Skeletal muscle satellite cell (primary cell): ENCODE data around the gene SLC6A18.

Source experiments
- H3K27me3 ChIP-seq: 2 replicates; pipeline ENCODE4 v1.7.0; 2013; ENCODE audit warnings: low read length; ENCODE audit not compliant: control insufficient read depth, insufficient read depth
- H3K36me3 ChIP-seq: 2 replicates; pipeline ENCODE4 v1.7.0; 2013; ENCODE audit warnings: mild to moderate bottlenecking, control low read depth, low read length; ENCODE audit not compliant: insufficient read depth
- H3K4me1 ChIP-seq: 2 replicates; pipeline ENCODE4 v1.7.0; 2013; ENCODE audit warnings: low read length; ENCODE audit not compliant: control insufficient read depth, insufficient read depth
- H3K4me2 ChIP-seq: 2 replicates; pipeline ENCODE4 v1.7.0; 2013; ENCODE audit warnings: mild to moderate bottlenecking, low read length
- H3K4me3 ChIP-seq: 2 replicates; pipeline ENCODE4 v1.7.0; 2013; ENCODE audit warnings: low read length
- H3K9ac ChIP-seq: 2 replicates; pipeline ENCODE4 v1.7.0; 2013; ENCODE audit warnings: mild to moderate bottlenecking, low read depth, low read length, moderate library complexity
- H3K9me3 ChIP-seq: replicated peaks from 2 replicates; pipeline ENCODE4 v1.7.0; 2013; ENCODE audit warnings: mild to moderate bottlenecking, control low read depth, low read length

SLC6A18 gene

DNA sequence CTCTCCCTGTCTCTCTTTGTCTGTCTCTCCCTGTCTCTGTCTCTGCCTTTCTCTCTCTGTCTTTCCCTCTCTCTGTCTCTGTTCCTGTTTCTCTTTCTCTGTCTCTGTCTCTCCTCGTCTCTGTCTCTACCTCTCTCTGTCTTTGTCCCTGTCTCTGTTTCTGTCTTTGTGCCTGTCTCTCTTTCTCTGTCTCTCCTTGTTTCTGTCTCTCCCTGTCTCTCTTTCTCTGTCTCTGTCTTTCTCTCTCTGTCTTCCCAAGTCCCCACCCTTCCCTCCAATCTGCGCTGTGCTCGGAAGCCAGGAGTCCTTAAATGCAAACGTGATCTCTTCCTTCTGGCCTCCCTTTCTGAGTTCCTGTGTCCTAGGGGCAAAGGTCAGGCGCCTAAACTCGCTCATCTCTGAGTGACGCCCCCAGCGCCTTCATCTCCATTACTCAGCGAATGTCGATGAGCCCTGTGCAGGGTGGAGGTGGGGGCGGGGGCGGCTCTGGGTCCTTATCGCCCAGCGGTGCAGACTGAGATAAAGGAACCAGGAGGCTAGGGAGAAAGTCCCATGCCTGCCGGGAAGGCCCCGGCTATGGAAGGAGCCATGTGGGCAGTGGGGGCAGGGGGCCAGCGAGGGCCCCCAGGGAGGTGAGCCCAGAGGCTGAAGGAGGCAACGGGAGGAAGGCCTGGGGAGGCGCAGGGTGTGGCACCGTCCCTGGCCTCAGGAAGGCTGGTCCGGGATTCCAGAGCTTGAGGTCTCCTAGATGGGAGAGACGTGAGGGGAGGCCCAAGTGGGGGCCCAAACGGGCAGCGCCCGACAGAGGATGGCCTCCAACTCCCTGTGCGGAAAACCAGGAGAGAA lies 25.3 kb upstream of the SLC6A18 start:
- H3K27me3 ChIP-seq, result peaks cover 7% of the 10 kb centered on the region
- no peaks in the 10 kb centered on the region for H3K36me3 ChIP-seq
- no peak overlapping the region for H3K4me3 ChIP-seq
- no peaks in the 10 kb centered on the region for H3K9me3 ChIP-seq
- no peaks in the 10 kb centered on the region for H3K4me1 ChIP-seq
- no peak overlapping the region for H3K4me2 ChIP-seq
- H3K9ac ChIP-seq, result no peak overlapping the region

DNA sequence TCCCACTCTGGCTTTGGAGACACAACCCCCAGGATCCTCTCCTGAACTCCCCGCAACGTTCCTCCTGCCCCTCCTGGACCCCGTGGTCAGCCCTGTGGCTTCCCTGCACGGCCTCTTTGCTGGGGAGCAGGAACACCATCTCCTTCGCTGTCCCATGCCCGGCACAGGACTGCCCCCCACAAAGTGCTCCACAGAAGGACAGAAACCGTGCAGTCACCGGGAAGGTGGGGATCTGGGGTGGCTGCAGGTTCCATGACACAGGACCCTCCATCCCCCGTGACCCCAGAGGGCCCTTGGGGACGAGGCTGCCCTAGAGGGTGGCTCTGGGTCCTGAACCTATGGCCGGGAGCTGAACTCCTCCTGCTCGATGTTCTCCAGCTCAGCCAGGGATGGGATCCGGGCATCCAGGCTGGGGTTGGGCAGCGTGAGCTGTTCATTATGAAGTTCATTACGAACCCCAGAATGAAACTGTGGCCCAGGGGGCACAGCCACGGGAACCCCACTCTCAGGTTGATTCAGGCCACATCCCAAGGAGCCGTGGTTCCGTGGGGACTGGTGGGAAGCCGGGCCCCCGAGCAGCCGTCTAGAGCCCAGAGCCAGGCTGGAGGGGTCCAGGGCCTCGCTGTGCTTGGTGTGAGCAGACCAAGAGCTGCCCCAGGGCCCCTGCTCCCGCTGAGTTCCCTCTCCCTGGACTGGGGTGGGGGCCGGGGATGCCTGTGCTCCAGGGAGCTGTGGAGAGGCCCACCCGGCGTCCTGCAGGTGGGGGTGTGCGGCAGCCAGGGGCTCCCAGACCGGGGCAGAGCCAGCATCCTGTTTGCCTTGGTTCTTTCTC lies 24.5 kb upstream of the SLC6A18 start:
- no peaks in the 10 kb centered on the region for H3K36me3 ChIP-seq
- H3K4me3 ChIP-seq, result no peak overlapping the region
- no peak overlapping the region for H3K9ac ChIP-seq
- no peaks in the 10 kb centered on the region for H3K4me1 ChIP-seq
- no peaks in the 10 kb centered on the region for H3K9me3 ChIP-seq
- H3K27me3 ChIP-seq, result peaks cover 13% of the 10 kb centered on the region
- H3K4me2 ChIP-seq, result no peak overlapping the region

DNA sequence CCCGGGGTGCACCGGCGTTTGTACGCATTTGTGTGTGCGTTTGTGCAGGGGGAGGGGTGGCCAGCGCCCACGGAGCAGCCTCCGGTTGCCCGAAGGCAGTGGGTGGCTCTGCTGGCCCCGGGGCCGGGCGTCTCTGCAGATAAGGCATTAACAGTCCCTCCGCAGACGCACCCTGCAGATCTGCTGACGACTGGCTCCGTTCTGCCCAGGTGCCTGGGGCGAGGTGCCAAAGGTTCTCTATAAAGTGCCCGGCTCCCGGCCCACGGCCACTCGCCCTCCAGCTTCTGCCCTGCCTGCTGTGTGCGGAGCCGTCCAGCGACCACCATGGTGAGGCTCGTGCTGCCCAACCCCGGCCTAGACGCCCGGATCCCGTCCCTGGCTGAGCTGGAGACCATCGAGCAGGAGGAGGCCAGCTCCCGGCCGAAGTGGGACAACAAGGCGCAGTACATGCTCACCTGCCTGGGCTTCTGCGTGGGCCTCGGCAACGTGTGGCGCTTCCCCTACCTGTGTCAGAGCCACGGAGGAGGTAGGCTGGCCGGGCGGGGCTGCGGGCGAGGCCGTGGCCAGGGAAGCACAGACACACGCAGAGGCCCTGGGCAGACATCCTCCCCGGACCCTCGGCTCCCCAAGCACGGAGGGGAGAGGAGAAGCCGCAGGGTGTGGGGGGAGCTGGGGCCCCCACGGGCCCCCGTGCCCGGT lies 23.7 kb upstream of the SLC6A18 start, which contains the start of gene SLC6A19:
Gene SLC6A19, plus strand, starts transcription at position 269 of the 699 bp plus-strand sequence. Its CDS starts 56 bp downstream, at position 325.
- H3K4me2 ChIP-seq, result no peak within 1 kb of the TSS
- no peak within 1 kb of the TSS for H3K4me3 ChIP-seq
- no peaks in the 10 kb centered on the region for H3K4me1 ChIP-seq
- no peaks in the 10 kb centered on the region for H3K9me3 ChIP-seq
- H3K9ac ChIP-seq, result no peak within 1 kb of the TSS
- H3K27me3 ChIP-seq, result peaks cover 20% of the 10 kb centered on the region
- no peaks in the 10 kb centered on the region for H3K36me3 ChIP-seq

DNA sequence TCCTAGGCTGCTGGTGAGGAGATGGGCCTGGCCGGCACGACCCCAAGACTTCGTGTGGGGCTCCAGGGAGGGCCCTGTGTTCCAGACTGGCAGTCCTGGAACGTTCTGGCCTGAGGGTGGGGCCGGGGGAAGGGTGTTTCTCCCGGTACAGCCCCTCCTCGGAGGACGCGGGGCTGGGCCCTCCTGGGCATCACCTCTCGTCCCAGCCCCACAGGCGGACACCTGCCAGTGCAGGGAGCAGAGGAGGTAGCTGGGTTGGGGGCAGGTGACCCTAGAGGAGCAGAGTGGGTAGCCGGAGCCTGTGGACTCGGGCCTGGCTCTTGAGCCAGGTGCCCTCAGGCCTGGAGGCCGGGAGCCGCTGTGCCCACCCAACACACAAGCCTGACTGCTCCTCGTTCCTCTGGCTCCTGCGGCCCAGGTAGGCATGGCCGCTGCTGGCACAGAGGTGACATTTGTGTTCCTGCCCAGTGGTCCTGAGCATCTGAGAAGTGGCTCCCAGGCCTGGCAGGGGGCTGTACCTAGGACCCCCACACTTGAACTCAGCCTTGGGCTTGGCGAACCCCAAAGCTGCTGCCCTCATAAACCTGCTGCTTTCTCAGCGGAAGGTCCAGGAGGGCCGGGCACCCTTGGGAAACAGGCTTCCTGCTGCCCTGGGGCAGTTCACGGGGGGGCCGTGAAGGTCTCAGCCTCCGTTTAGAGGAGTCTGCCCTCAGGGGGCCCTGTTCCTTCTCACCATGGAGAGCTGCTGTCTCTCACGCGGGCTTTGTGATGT lies 23.0 kb upstream of the SLC6A18 start:
- no peaks in the 10 kb centered on the region for H3K4me1 ChIP-seq
- peaks cover 21% of the 10 kb centered on the region for H3K27me3 ChIP-seq
- H3K36me3 ChIP-seq, result no peaks in the 10 kb centered on the region
- H3K4me3 ChIP-seq, result no peak overlapping the region
- H3K9me3 ChIP-seq, result no peaks in the 10 kb centered on the region
- no peak overlapping the region for H3K4me2 ChIP-seq
- H3K9ac ChIP-seq, result no peak overlapping the region

DNA sequence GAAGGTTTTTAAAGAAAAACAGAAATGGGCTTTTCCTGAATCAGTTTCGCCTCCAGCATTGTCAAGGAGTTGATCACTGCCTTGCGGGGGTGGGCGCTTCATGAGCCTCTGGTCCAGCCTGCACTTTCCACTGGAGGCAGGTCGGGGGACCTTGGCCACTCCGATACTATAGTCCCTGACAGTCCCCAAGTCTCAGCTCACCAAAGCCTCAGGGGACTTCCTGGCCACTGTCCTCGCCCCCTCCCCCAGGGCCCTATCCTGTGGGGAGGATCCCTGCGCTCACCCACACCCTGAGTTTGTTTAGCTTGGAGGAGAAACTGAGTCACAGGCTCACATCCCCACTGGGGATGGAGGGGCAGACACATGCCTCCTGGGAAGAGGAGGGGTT lies 22.4 kb upstream of the SLC6A18 start:
- H3K27me3 ChIP-seq, result peaks cover 26% of the 10 kb centered on the region

DNA sequence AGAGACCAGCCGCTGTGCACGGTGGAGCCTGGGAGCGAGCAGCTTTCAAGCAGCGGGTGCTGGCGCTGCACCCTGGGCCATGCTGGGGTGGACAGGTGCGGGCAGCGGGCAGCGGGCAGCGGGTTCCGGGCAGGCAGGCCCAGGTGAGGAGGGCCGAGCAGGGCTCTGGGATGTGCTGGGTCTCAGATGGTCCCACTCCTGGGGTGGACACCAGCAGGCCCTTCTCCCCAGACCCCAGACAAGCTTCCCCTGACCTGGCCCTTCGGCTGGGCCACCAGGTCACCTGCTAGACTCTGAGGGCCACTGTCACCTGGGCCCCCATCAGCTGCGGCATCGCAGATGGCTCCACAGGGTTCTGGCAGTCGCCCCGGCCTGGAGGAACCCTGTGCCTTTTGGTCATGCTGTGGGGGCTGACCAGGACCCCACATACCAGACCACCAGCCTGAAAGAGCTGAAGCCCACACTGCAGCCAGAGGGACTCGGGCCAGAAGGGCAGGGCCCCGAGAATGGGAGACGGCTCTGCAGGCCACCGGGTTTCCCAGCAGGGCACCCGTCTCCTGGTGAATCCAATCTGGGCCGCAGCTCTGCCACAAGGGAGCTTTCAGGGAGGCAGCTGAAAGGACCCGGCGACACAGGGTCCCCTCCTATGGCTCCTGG lies 21.7 kb upstream of the SLC6A18 start:
- H3K27me3 ChIP-seq, result peaks cover 26% of the 10 kb centered on the region
- no peaks in the 10 kb centered on the region for H3K36me3 ChIP-seq

More for the DNA sequence above, 22.4 kb upstream of the SLC6A18 start:
- no peak overlapping the region for H3K4me3 ChIP-seq
- no peak overlapping the region for H3K4me2 ChIP-seq
- no peaks in the 10 kb centered on the region for H3K36me3 ChIP-seq
- no peaks in the 10 kb centered on the region for H3K4me1 ChIP-seq
- no peaks in the 10 kb centered on the region for H3K9me3 ChIP-seq
- no peak overlapping the region for H3K9ac ChIP-seq

DNA sequence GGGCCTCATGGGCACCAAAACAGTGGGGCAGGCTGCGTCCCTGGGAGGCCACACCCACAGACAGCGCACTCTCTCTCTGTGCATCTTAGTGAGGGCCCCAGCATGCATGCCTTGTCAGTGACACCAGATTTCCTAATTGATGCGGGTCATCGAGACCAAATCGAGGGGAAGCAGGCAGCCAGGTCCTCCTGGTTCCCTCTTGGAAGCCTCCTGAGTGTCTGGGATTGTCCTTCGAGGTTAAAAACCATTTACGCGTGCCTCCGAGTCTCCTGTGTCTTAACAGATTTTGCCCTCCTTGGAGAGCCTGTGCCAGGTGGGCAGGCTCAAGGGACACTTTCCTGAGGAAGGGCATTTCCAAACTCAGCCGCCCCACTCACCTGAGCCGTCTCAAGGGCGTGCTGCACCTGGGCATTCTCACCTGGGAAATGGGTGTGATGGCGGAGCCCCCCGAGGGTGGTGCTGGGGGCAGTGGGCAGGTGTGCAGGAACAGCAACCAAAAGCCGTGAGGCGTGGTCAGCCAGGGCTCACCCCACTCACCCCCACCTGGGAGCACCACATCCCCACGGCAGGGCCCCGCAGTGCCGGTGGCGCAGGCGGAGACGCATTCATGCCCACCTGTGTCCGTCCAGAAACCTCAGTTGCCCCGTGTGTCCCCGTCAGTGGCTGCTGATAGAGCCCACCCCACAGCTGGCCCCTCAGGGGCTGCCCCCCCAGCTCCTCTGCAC lies 21.1 kb upstream of the SLC6A18 start:
- no peaks in the 10 kb centered on the region for H3K4me1 ChIP-seq
- H3K4me3 ChIP-seq, result no peak overlapping the region
- H3K9me3 ChIP-seq, result no peaks in the 10 kb centered on the region
- no peak overlapping the region for H3K9ac ChIP-seq
- H3K4me2 ChIP-seq, result no peak overlapping the region
- no peaks in the 10 kb centered on the region for H3K36me3 ChIP-seq
- peaks cover 26% of the 10 kb centered on the region for H3K27me3 ChIP-seq

More for the DNA sequence above, 21.7 kb upstream of the SLC6A18 start:
- Histone ChIP-seq H3K9ac (no peak overlapping the region), H3K9me3 (no peaks in the 10 kb centered on the region), H3K4me1 (no peaks in the 10 kb centered on the region), H3K4me2 (no peak overlapping the region), H3K4me3 (no peak overlapping the region)

DNA sequence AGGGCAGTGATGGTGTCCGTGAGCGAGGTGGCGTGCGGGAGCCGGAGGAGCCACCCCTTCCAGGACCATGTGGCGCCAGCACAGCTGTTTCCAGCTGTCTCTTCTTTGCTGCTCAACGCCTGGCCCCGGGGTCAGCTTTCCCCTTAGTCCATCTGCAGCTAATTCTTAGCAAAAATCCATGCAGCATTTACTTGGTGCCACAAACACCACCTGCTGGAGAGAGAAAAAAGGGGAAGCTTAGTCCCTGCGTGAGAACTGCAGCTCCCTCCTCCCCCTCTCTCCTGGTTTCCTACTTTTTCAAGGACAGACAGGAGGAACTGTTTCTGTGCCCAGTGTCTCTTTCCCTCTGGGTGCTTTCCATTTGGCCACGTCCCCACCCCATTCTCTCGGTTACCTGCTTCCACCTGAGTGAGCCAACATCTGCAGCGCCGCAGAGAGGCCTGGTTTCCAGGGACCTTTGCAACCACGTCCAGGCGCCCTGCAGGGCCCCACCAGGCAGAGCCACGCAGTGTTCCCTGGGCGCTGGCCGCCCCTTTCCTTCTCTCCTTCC lies 20.4 kb upstream of the SLC6A18 start:
- peaks cover 26% of the 10 kb centered on the region for H3K27me3 ChIP-seq
- no peak overlapping the region for H3K9ac ChIP-seq
- H3K4me2 ChIP-seq, result no peak overlapping the region
- H3K36me3 ChIP-seq, result no peaks in the 10 kb centered on the region
- no peak overlapping the region for H3K4me3 ChIP-seq
- H3K4me1 ChIP-seq, result no peaks in the 10 kb centered on the region
- no peaks in the 10 kb centered on the region for H3K9me3 ChIP-seq

DNA sequence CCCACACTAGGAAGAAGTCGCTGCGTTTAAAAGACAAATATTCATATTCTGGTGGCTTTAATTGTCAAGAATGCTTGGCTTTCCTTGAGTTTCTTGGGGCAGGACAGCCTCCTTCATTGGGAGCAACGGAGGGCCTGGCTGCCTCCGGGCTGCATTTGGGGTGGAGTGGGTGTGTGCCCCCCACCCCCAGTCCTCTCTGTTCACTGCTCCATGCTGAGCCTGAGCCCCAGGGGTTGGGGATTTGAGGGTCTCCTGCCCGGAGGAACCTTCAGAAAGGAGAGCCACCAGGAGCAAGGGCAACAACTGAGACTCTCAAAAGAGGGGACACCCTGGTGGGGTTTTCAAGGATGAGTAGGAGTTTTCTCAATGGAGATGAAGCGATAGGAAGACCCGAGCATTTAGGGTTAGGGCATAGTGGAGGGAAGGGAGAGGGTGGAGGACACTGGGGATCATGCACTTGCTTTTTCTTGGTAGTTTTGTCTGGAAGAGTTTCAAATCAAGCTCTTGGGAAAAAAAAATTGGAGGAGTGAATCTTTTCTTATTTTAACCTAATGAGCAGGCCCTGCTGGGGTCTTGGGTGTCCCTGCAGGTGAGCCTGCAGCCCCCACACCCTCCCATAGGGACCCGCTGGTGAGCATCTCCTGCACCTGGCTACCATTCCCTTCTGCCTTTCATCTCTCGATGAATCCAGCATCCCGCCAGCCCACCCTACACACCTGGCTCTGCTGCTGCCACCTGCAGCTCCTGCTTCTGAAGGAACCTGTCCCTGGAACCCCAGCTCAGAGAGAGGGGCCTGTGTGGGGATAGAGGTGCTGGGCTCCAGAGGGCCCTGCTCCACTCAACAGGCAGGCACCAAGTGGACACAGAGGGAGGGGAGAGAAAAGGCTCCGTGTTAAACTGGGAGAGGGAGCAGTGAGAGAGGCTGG lies 19.7 kb upstream of the SLC6A18 start:
- H3K4me2 ChIP-seq, result no peak overlapping the region
- no peaks in the 10 kb centered on the region for H3K36me3 ChIP-seq
- no peak overlapping the region for H3K9ac ChIP-seq
- no peaks in the 10 kb centered on the region for H3K4me1 ChIP-seq
- H3K4me3 ChIP-seq, result no peak overlapping the region
- H3K27me3 ChIP-seq, result peaks cover 26% of the 10 kb centered on the region
- H3K9me3 ChIP-seq, result no peaks in the 10 kb centered on the region
